WTC11 (cell line): Measurements from ENCODE around the gene DNAH17.

Experiments
- AR ChIP-seq: fragments of 250-450 bp; sonication (Bioruptor Pico); IDR thresholded peaks from 2 replicates; pipeline ENCODE4 v1.9.0; 2021; ENCODE audit warnings: mild to moderate bottlenecking
- CTCF ChIP-seq: fragments of 200-600 bp; IDR thresholded peaks from 2 replicates; pipeline ENCODE4 v1.8.0; 2022; ENCODE audit warnings: antibody characterized with exemption
- HMGXB4 ChIP-seq: sonication (generic); formaldehyde crosslinking; IDR thresholded peaks from 2 replicates; pipeline ENCODE4 v1.8.1; 2023; ENCODE audit warnings: mild to moderate bottlenecking, moderate library complexity, missing genetic modification reagents
- MAX ChIP-seq: sonication (generic); formaldehyde crosslinking; IDR thresholded peaks from 2 replicates; pipeline ENCODE4 v1.8.0; 2022; ENCODE audit warnings: mild to moderate bottlenecking, missing genetic modification reagents
- NFE2L1 ChIP-seq: sonication (generic); formaldehyde crosslinking; IDR thresholded peaks from 2 replicates; pipeline ENCODE4 v1.8.1; 2023; ENCODE audit warnings: missing genetic modification reagents
- TEAD4 ChIP-seq: sonication (generic); formaldehyde crosslinking; IDR thresholded peaks from 2 replicates; pipeline ENCODE4 v1.8.0; 2022; ENCODE audit warnings: mild to moderate bottlenecking, missing genetic modification reagents
- USF1 ChIP-seq: sonication (generic); formaldehyde crosslinking; IDR thresholded peaks from 2 replicates; pipeline ENCODE4 v1.8.0; 2022; ENCODE audit warnings: mild to moderate bottlenecking, missing genetic modification reagents
- ZSCAN18 ChIP-seq: fragments of 250-450 bp; sonication (Bioruptor Pico); IDR thresholded peaks from 2 replicates; pipeline ENCODE4 v2.1.2; 2022; ENCODE audit warnings: mild to moderate bottlenecking, moderate library complexity

GRCh38 chr17:78378225-78379130, 198.7 kb downstream of the DNAH17 start, which contains the start of gene PGS1:
- TF ChIP-seq AR (CRISPR knock-in tag) (no peak), CTCF (no peak), NFE2L1 (no peak), ZSCAN18 (CRISPR knock-in tag) (no peak), MAX (CRISPR knock-in tag) (peak; percentile 78), USF1 (0 out of 2 replicates have a peak, but pooled peaks have one; percentile 22), TEAD4 (CRISPR knock-in tag) (no peak), HMGXB4 (CRISPR knock-in tag) (peak; percentile 89; the same call in 1 of the 2 replicates)
